Measurements from ENCODE around the gene CALML5.

DNA sequence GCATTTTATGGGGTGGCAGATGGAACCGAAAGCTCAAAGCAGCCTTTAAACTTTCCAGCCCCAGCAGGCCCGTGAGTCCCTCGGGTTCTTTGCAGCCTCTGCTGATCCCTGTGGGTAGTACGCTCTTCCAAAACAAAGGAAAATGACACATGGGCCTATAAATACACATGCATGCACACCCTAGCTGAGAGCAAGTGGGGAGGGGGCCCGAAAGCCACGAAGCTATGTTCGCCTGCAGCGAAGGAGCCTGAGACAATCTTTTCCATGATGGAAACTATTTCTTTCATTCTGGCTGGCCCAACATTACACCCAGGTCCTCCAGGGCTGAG, 32.2 kb downstream of the CALML5 start:
- TF ChIP-seq CTCF (conservative IDR thresholded peaks at IDR 0.05; ENCODE audit: low read length) (no peak), EZH2phosphoT487 (IDR thresholded peaks at IDR 0.05; ENCODE audit: borderline replicate concordance) (no peak)
